Esophagus muscularis mucosa (tissue), 4 donors: ENCODE measurements around the gene MUC4. TPM values are rescaled to one million over a fixed set of nuclear protein-coding genes. Genes with fewer than 3 reads are reported as not detected.

ENCODE experiments used
- DNase-seq: peaks from one replicate; pipeline ENCODE4 v3.0.0-alpha.2; 2017; ENCODE audit errors: extremely low spot score
- H3K27ac ChIP-seq, 4 donors: fragments of 200-600 bp; sonication (generic); replicated peaks in 1 of 4; 1 replicate in 3 of 4; 2 replicates in 1 of 4; pipeline ENCODE4 v1.5.1; 2016 to 2019; ENCODE audit warnings: mild to moderate bottlenecking in 1 of 4
- H3K27me3 ChIP-seq, 4 donors: fragments of 200-600 bp; sonication (generic); one replicate each; pipeline versions ENCODE4 v1.5.1 to v1.6.0; 2016 to 2019
- H3K36me3 ChIP-seq, 4 donors: fragments of 200-600 bp; sonication (generic); one replicate each; pipeline ENCODE4 v1.5.1; 2016 to 2019
- H3K4me1 ChIP-seq, 4 donors: fragments of 200-600 bp; sonication (generic); one replicate each; pipeline ENCODE4 v1.5.1; 2016 to 2019
- H3K4me3 ChIP-seq, 4 donors: fragments of 200-600 bp; sonication (generic); 1 replicate in 2 of 4; 2 replicates in 2 of 4; pipeline ENCODE4 v1.5.1; 2016 to 2019; ENCODE audit warnings: mild to moderate bottlenecking in 4 of 4, moderate library complexity in 1 of 4
- H3K9me3 ChIP-seq, 4 donors: fragments of 200-600 bp; sonication (generic); 1 replicate in 3 of 4; 2 replicates in 1 of 4; pipeline ENCODE4 v1.5.1; 2016 to 2019
- EP300 ChIP-seq: sonication (generic); formaldehyde crosslinking; IDR thresholded peaks from one replicate; pipeline ENCODE4 v1.6.1; 2017; ENCODE audit warnings: antibody characterized with exemption
- POLR2A ChIP-seq: fragments of 450-650 bp; IDR thresholded peaks from one replicate; pipeline ENCODE4 v1.6.1; 2017; ENCODE audit warnings: antibody characterized with exemption, moderate library complexity, mild to moderate bottlenecking, low read depth
- POLR2AphosphoS5 ChIP-seq, 2 donors: sonication (generic); formaldehyde crosslinking; IDR thresholded peaks; one replicate each; pipeline ENCODE4 v1.6.1; 2017; ENCODE audit warnings: antibody characterized with exemption in 2 of 2
- WGBS: methylation state at CpG from one replicate; pipeline ENCODE4 v1.1.5; 2018; 5-methylcytosine and 5-hydroxymethylcytosine counted together
- intact Hi-C: fragments of 100-400 bp; cut with DNase I; formaldehyde crosslinking; loops from one replicate; pipeline ENCODE4 v1.15.1; 2023
- small RNA-seq, 3 donors: library from RNA; depleted of rRNA; stranded (forward); fragments of <200 nt; gene quantifications; one replicate each; pipeline ENCODE3, GENCODE V24; 2016
- total RNA-seq, 4 donors: library from RNA; depleted of rRNA; stranded (reverse); fragments of >200 nt; gene quantifications; one replicate each; pipeline versions ENCODE4 v1.1.0 to v1.2.1, GENCODE V29; 2016
- TF ChIP-seq, protein P1 (sequence below), 3 experiments: fragments of 200-600 bp in 2 of 3; fragments of 450-650 bp in 1 of 3; sonication (generic) in 2 of 3; IDR thresholded peaks; one replicate each; pipeline ENCODE4 v1.5.1; 2017 to 2019; ENCODE audit warnings: antibody characterized with exemption in 3 of 3, mild to moderate bottlenecking in 2 of 3, moderate library complexity in 1 of 3

MUC4 gene
- total RNA-seq, 4 donors from 2014 or later: 0.19 to 0.63 (median 0.42) TPM; not detected in 1

- Histone ChIP-seq H3K36me3 (peaks cover 0 to 44% (median 31%) of the 10 kb centered on the region in 4 donors), H3K4me1 (peaks cover 0 to 16% (median 4%) of the 10 kb centered on the region in 4 donors), H3K9me3 (no peaks in the 10 kb centered on the region), H3K27me3 (no peaks in the 10 kb centered on the region), H3K4me3 (no peak overlapping the region), H3K27ac (no peak overlapping the region)
- no peak for DNase-seq
- TF ChIP-seq EP300 (no peak), POLR2AphosphoS5 (IDR thresholded peaks at IDR 0.05) (no peak), POLR2A (no peak)
- TF ChIP-seq, protein P1, sequence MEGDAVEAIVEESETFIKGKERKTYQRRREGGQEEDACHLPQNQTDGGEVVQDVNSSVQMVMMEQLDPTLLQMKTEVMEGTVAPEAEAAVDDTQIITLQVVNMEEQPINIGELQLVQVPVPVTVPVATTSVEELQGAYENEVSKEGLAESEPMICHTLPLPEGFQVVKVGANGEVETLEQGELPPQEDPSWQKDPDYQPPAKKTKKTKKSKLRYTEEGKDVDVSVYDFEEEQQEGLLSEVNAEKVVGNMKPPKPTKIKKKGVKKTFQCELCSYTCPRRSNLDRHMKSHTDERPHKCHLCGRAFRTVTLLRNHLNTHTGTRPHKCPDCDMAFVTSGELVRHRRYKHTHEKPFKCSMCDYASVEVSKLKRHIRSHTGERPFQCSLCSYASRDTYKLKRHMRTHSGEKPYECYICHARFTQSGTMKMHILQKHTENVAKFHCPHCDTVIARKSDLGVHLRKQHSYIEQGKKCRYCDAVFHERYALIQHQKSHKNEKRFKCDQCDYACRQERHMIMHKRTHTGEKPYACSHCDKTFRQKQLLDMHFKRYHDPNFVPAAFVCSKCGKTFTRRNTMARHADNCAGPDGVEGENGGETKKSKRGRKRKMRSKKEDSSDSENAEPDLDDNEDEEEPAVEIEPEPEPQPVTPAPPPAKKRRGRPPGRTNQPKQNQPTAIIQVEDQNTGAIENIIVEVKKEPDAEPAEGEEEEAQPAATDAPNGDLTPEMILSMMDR (IDR thresholded peaks at IDR 0.05): no peak
- 90% methylated on average over 2 of the region's 2 CpGs for WGBS
- intact Hi-C loops: no loop called here
These were observed 112.3 kb downstream of the MUC4 start for GRCh38 chr3:195699388-195699771.

DNA sequence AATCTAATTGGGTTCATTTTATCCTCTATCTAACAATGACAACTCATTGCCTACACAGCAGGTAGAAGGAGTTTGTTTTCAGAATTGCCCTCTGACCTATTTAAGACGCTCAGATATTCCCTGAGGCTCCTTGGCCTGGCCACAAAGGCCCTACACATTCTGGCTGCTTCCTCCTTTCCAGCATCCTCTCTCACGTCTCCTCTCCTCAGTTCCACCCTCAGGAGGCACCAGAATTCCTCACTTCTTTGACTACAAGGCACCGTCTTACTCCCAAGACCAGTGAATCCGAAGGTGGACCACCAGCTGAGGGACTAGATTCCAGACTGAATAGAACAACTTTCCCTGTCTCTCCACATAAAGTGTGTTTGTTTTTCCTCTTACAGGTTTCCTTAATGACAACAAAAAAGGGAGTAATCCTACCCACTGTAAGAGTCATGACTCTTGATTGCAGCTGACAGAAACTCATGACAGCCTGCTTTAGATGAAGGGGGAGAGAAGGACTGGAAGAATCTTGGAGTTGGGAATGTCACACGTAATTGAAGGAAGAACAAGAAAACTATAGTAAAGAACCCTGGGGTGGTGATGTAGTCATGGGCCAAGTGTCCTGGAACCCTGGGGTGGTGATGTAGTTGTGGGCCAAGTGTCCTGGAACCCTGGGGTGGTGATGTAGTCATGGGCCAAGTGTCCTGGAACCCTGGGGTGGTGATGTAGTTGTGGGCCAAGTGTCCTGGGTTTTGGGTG lies 112.9 kb downstream of the MUC4 start:
- Histone ChIP-seq H3K9me3 (no peaks in the 10 kb centered on the region), H3K27me3 (no peaks in the 10 kb centered on the region), H3K4me3 (no peak overlapping the region), H3K4me1 (peaks cover 0 to 16% (median 4%) of the 10 kb centered on the region in 4 donors), H3K36me3 (peaks cover 0 to 50% (median 37%) of the 10 kb centered on the region in 4 donors), H3K27ac (peak overlapping the region in 2 of 4 donors; percentile 1 to 2)
- TF ChIP-seq POLR2A (no peak), EP300 (no peak), POLR2AphosphoS5 (IDR thresholded peaks at IDR 0.05) (no peak)
- TF ChIP-seq, protein P1 (IDR thresholded peaks at IDR 0.05): no peak
- peak; percentile 93 for DNase-seq
- 73% methylated on average over 5 of the region's 5 CpGs for WGBS
- intact Hi-C loops: no loop called here

DNA sequence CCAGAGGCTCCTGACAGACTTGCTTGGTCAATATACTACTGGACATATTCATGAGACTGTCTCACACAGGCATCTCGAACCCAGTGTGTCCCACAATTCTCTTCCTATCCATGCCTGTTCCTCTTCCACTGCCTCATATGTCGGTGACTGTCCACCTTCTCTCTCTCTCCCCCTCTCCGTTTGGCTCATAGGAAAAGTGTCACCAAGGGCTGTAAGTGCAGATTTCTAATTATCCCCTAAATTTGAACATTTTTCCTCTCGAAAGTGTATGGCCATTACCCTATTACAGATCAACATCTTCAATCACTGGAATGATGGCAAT lies 113.4 kb downstream of the MUC4 start:
- H3K27me3 ChIP-seq: no peaks in the 10 kb centered on the region
- intact Hi-C loops: no loop called here
- peaks cover 0 to 55% (median 42%) of the 10 kb centered on the region in 4 donors for H3K36me3 ChIP-seq
- no peak overlapping the region for H3K4me3 ChIP-seq
- TF ChIP-seq POLR2A (no peak), POLR2AphosphoS5 (IDR thresholded peaks at IDR 0.05) (no peak), EP300 (no peak)
- TF ChIP-seq, protein P1 (IDR thresholded peaks at IDR 0.05): no peak
- H3K9me3 ChIP-seq: no peaks in the 10 kb centered on the region
- H3K4me1 ChIP-seq: peaks cover 0 to 16% (median 4%) of the 10 kb centered on the region in 4 donors
- peak overlapping the region in 2 of 4 donors; percentile 1 to 2 for H3K27ac ChIP-seq
- 90% methylated on average over 4 of the region's 4 CpGs for WGBS
- DNase-seq: no peak

- DNase-seq: peak; percentile 93
- Histone ChIP-seq H3K4me3 (no peak overlapping the region), H3K27ac (peak overlapping the region in 2 of 4 donors; percentile 1 to 2), H3K9me3 (no peaks in the 10 kb centered on the region), H3K27me3 (no peaks in the 10 kb centered on the region), H3K4me1 (peaks cover 0 to 16% (median 4%) of the 10 kb centered on the region in 4 donors), H3K36me3 (peaks cover 0 to 60% (median 48%) of the 10 kb centered on the region in 4 donors)
- 63% methylated on average over 11 of the region's 11 CpGs for WGBS
- intact Hi-C loops: no loop called here
- TF ChIP-seq, protein P1 (IDR thresholded peaks at IDR 0.05): no peak
- TF ChIP-seq POLR2A (no peak), POLR2AphosphoS5 (IDR thresholded peaks at IDR 0.05) (no peak), EP300 (no peak)
These were observed 114.0 kb downstream of the MUC4 start for GRCh38 chr3:195697582-195698324.

Small RNAs within 50 kb of the gene (small RNA-seq; reads per million reads assigned to genes)
- gene MIR570: 0 reads per million in 3 donors

Other genes starting within 250 kb of the MUC4 start
- 100 to 1,000 TPM; 355 to 591 (median 523) TPM for gene APOD, start 228.0 kb downstream of the MUC4 start, total RNA-seq
- 1 to 10 TPM; 2.5 to 10.0 (median 4.7) TPM for gene MUC20, start 91.0 kb downstream of the MUC4 start, total RNA-seq
- gene TNK2, start 96.6 kb upstream of the MUC4 start, total RNA-seq: 10 to 100 TPM; 16.4 to 42.3 (median 28.3) TPM